ENCODE measurements around the gene DPT.

- TF ChIP-seq CTCF (IDR thresholded peaks at IDR 0.05; ENCODE audit: insufficient read depth, low read depth, low read length) (no peak), EZH2 (IDR thresholded peaks at IDR 0.05; ENCODE audit: insufficient read depth, low read length) (no peak)
Measured at GRCh38 chr1:168706391-168706992, 22.5 kb downstream of the DPT start.
